Fibroblast of mammary gland (primary cell): ENCODE measurements around the gene CSNK1G2.

ENCODE experiments used
- DNase-seq: peaks from one replicate; pipeline ENCODE4 v3.0.0-alpha.2; 2010; ENCODE audit warnings: low read depth
- H3K4me3 ChIP-seq: 2 replicates; pipeline ENCODE4 v1.5.1; 2011; ENCODE audit warnings: low read depth, mild to moderate bottlenecking, low read length, moderate library complexity; ENCODE audit not compliant: control insufficient read depth
- TF ChIP-seq, protein P1 (sequence below): conservative IDR thresholded peaks from 2 replicates; pipeline ENCODE4 v1.5.1; 2011; ENCODE audit warnings: low read depth, low read length, inconsistent platforms; ENCODE audit not compliant: control insufficient read depth, insufficient read depth

Gene CSNK1G2

DNA sequence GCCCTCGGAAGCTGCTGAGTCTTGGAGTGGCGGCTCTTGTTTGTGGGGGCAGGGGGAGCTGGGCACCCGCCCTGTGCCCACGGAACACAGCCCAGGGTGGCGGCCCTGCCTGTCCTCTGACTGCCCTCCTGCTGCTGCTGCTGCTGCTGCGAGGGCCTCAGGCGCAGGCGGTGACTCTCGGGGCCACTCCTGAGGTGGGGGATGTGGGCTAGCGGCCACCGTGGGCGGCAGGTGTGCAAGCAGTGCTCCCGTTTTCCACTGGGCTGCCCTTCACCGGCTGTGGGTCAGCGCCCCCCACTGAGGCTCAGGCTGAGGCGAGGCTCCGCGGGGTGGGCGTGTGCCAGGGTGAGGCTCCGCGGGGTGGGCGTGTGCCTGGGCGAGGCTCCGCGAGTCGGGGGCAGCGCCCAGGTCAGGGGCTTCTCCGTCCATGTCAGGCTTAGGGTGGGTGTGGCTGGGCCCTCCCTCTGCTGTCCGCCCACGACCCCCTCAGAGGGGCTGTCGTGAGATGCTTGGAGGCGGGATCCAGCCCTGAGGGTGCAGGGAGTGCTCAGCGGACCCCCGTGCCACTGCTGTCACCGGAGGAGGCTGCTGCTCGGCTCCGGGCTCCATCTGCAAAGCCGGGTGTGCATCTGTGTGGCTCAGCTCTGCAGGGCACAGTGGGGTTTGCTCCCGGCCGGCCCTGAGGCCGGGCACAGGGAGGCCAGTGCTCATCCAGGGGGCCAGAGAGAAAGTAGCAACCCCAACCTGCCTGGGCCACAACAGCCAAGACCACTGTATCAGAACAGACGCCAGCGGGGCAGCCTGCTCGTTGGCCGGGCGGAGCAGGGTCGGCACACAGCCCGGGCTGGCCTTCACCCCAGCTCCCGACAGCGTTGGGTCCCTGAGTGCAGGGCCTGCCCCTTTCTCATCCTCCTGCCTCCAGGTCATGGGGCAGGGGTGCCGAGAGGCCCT lies 14.5 kb downstream of the CSNK1G2 start:
- no peak for DNase-seq
- H3K4me3 ChIP-seq: no peak overlapping the region
- TF ChIP-seq, protein P1, sequence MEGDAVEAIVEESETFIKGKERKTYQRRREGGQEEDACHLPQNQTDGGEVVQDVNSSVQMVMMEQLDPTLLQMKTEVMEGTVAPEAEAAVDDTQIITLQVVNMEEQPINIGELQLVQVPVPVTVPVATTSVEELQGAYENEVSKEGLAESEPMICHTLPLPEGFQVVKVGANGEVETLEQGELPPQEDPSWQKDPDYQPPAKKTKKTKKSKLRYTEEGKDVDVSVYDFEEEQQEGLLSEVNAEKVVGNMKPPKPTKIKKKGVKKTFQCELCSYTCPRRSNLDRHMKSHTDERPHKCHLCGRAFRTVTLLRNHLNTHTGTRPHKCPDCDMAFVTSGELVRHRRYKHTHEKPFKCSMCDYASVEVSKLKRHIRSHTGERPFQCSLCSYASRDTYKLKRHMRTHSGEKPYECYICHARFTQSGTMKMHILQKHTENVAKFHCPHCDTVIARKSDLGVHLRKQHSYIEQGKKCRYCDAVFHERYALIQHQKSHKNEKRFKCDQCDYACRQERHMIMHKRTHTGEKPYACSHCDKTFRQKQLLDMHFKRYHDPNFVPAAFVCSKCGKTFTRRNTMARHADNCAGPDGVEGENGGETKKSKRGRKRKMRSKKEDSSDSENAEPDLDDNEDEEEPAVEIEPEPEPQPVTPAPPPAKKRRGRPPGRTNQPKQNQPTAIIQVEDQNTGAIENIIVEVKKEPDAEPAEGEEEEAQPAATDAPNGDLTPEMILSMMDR: no peak

DNA sequence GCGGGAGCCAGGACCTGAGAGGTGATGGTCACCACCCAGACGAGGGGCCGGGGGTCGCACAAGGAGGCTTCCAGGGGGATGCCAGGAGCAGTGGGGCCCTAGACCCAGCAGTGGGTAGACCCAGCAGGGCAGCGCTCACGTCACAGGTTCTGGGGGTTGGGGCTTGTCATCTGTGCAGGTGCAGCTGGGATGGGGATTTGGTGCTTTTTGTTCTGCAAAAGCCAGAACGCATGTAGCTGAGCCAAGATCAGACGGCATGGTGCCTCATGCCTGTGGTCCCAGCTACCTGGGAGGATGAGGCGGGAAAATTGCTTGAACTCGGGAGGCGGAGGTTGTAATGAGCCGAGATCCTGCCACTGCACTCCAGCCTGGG lies 15.1 kb downstream of the CSNK1G2 start:
- no peak for DNase-seq
- TF ChIP-seq, protein P1: no peak
- H3K4me3 ChIP-seq: no peak overlapping the region

- TF ChIP-seq, protein P1: no peak
- DNase-seq: no peak
- no peak overlapping the region for H3K4me3 ChIP-seq
Observed at GRCh38 chr19:1956868-1957492, 16.0 kb downstream of the CSNK1G2 start.

GRCh38 chr19:1957562-1958248 lies 16.7 kb downstream of the CSNK1G2 start:
- TF ChIP-seq, protein P1: no peak
- no peak overlapping the region for H3K4me3 ChIP-seq
- no peak for DNase-seq

DNA sequence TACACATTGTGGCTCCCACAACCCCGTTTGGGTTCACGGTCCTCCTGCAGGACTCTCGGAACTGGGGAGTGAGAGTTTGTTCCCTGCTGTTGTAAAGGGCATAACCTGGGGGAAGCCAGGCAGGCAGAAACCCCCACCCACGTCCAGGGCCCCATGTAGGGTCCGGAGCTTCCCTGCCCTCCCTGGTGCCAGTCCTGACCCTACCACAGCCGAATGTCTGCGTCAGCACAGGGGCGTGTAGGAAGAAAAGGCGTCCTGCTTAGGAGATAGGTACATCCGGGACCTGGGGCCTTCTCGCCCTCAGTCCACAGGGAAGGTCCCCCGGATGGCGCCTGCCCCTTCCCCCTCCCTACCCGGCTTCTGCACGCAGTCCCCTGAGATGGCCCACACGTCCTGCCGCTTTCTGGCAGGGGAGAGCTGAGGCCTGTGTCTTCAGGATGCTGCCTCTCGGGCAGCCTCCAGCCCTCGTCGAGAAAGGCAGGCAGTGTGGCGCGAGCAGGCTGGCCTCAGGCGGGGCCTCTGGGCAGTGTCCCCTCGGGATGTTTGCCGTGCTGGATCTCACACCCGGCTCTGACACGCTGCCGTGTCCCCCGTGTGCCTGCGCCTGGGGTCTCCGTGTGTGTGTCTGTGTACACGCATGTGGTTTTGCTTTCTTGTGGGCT lies 19.1 kb downstream of the CSNK1G2 start:
- no peak for DNase-seq
- H3K4me3 ChIP-seq: no peak overlapping the region
- TF ChIP-seq, protein P1: no peak
